Body of pancreas (tissue), 4 donors: ENCODE results near the gene DIS3L.

Experiments used
- CTCF ChIP-seq, 7 experiments: fragments of 450-650 bp in 4 of 7; fragments of 200-600 bp in 3 of 7; sonication (generic) in 3 of 7; IDR thresholded peaks; one replicate each; pipeline ENCODE4 v1.5.1; 2016 to 2019; ENCODE audit warnings: antibody characterized with exemption in 7 of 7
- POLR2A ChIP-seq, 3 donors: fragments of 450-650 bp; IDR thresholded peaks; one replicate each; pipeline ENCODE4 v1.6.1; 2016; ENCODE audit warnings: antibody characterized with exemption in 3 of 3, mild to moderate bottlenecking in 2 of 3

GRCh38 chr15:66253418-66254088 lies 39.8 kb upstream of the DIS3L start, which contains the start of gene MEGF11:
- TF ChIP-seq CTCF (IDR thresholded peaks at IDR 0.05), result no peak
- no peak for TF ChIP-seq POLR2A (IDR thresholded peaks at IDR 0.05)
